ENCODE data around the gene GPR153.

Gene GPR153

GRCh38 chr1:6247651-6248050, 13.2 kb downstream of the GPR153 start:
- DNase-seq = peak; percentile 41

GRCh38 chr1:6246497-6247467, 14.1 kb downstream of the GPR153 start:
- peak; percentile 89 for DNase-seq

- DNase-seq = peak; percentile 65
These were observed 14.9 kb downstream of the GPR153 start for GRCh38 chr1:6245869-6246496.

- peak; percentile 85 for DNase-seq
These were observed 15.6 kb downstream of the GPR153 start for GRCh38 chr1:6245086-6245868.

- DNase-seq = peak; percentile 33
These were observed 16.4 kb downstream of the GPR153 start for GRCh38 chr1:6244401-6245049.

- no peak for DNase-seq
These were observed 16.9 kb downstream of the GPR153 start, which contains the start of gene HES3 for GRCh38 chr1:6243993-6244392. Gene HES3, plus strand, starts transcription at chr1:6244179. Its CDS starts 187 bp downstream, at chr1:6244366.

- no peak for DNase-seq
These were observed 17.7 kb downstream of the GPR153 start for GRCh38 chr1:6243053-6243834.

- DNase-seq = peak; percentile 57
These were observed 18.8 kb downstream of the GPR153 start for GRCh38 chr1:6241887-6242740.

- DNase-seq = no peak
These were observed 19.6 kb downstream of the GPR153 start for GRCh38 chr1:6241107-6241886.

GRCh38 chr1:6239950-6240768, 20.7 kb downstream of the GPR153 start:
- DNase-seq = no peak

GRCh38 chr1:6239213-6239752, 21.6 kb downstream of the GPR153 start:
- DNase-seq = no peak

GRCh38 chr1:6237093-6237492, 23.8 kb downstream of the GPR153 start:
- no peak for DNase-seq

GRCh38 chr1:6235296-6235677, 25.6 kb downstream of the GPR153 start:
- DNase-seq = no peak

- DNase-seq = no peak
These were observed 26.2 kb downstream of the GPR153 start for GRCh38 chr1:6234502-6235295.

- DNase-seq = no peak
These were observed 27.5 kb downstream of the GPR153 start for GRCh38 chr1:6233376-6233775.

GRCh38 chr1:6225651-6226050, 35.2 kb downstream of the GPR153 start:
- DNase-seq = no peak

GRCh38 chr1:6224718-6225117, 36.2 kb downstream of the GPR153 start:
- no peak for DNase-seq

GRCh38 chr1:6223617-6224016, 37.3 kb downstream of the GPR153 start:
- DNase-seq = no peak
